Muscle of leg (tissue), 11 donors: ENCODE results near the gene CYSTM1. TPM values are rescaled to one million over a fixed set of nuclear protein-coding genes. Genes with fewer than 3 reads are reported as not detected.
A peak's percentile ranks its signal among the peaks of the same experiment; 100 is the strongest.

Experiments used
- DNase-seq: peaks from one replicate; pipeline ENCODE4 v3.0.0; 2013
- H3K27ac ChIP-seq: one replicate; pipeline ENCODE4 v1.5.1; 2013; ENCODE audit warnings: mild to moderate bottlenecking, low read length, control low read depth
- H3K27me3 ChIP-seq: one replicate; pipeline ENCODE4 v1.6.1; 2013; ENCODE audit warnings: low read length; ENCODE audit not compliant: control insufficient read depth, insufficient read depth
- H3K36me3 ChIP-seq: one replicate; pipeline ENCODE4 v1.6.1; 2013; ENCODE audit warnings: low read length; ENCODE audit not compliant: control insufficient read depth, insufficient read depth
- H3K4me1 ChIP-seq: one replicate; pipeline ENCODE4 v1.6.1; 2013; ENCODE audit warnings: low read length; ENCODE audit not compliant: control insufficient read depth, insufficient read depth
- H3K4me3 ChIP-seq: one replicate; pipeline ENCODE4 v1.5.1; 2013; ENCODE audit warnings: low read length, control low read depth
- H3K9me3 ChIP-seq: replicated peaks from 2 replicates; pipeline ENCODE4 v1.6.1; 2013; ENCODE audit warnings: low read depth, low read length; ENCODE audit not compliant: control insufficient read depth
- WGBS: methylation state at CpG from one replicate; pipeline ENCODE4 v1.1.5; 2013; ENCODE audit warnings: missing lambda C conversion rate; ENCODE audit not compliant: insufficient coverage; 5-methylcytosine and 5-hydroxymethylcytosine counted together
- polyA plus RNA-seq, 8 donors: library from polyadenylated mRNA; unstranded; fragments of 120-200 nt; gene quantifications; one replicate each; pipeline versions ENCODE4 v1.2.1 to v1.2.3, GENCODE V29; 2013; ENCODE audit warnings: inconsistent platforms in 1 of 8, low replicate concordance in 1 of 8; ENCODE audit not compliant: insufficient read length in 8 of 8, insufficient read depth in 1 of 8
- total RNA-seq: library from RNA; stranded (reverse); fragments of 120-200 nt; gene quantifications from one replicate; pipeline ENCODE4 v1.2.4, GENCODE V29; 2013

CYSTM1 gene
- total and polyA plus RNA-seq, 9 donors, result 20.0 to 36.5 (median 27.2) TPM

GRCh38 chr5:140134277-140134935 is 40.6 kb upstream of the CYSTM1 start:
- Histone ChIP-seq H3K27me3 (no peaks in the 10 kb centered on the region), H3K27ac (no peak overlapping the region), H3K4me1 (no peaks in the 10 kb centered on the region), H3K36me3 (no peaks in the 10 kb centered on the region), H3K4me3 (no peak overlapping the region), H3K9me3 (no peaks in the 10 kb centered on the region)
- 89% methylated on average over 2 of the region's 2 CpGs for WGBS
- no peak for DNase-seq

- no peak for DNase-seq
- H3K9me3 ChIP-seq, result no peaks in the 10 kb centered on the region
- H3K4me3 ChIP-seq, result no peak overlapping the region
- no peaks in the 10 kb centered on the region for H3K27me3 ChIP-seq
- H3K27ac ChIP-seq, result no peak overlapping the region
- H3K36me3 ChIP-seq, result no peaks in the 10 kb centered on the region
- no peaks in the 10 kb centered on the region for H3K4me1 ChIP-seq
These were observed 39.9 kb upstream of the CYSTM1 start for GRCh38 chr5:140135127-140135526.

- 78% methylated on average over 1 of the region's 1 CpG for WGBS
- Histone ChIP-seq H3K27ac (no peak overlapping the region), H3K9me3 (no peaks in the 10 kb centered on the region), H3K36me3 (no peaks in the 10 kb centered on the region), H3K27me3 (no peaks in the 10 kb centered on the region), H3K4me1 (no peaks in the 10 kb centered on the region), H3K4me3 (no peak overlapping the region)
- DNase-seq, result no peak
These were observed 38.4 kb upstream of the CYSTM1 start for GRCh38 chr5:140136624-140137023.

- no peak overlapping the region for H3K4me3 ChIP-seq
- H3K36me3 ChIP-seq, result no peaks in the 10 kb centered on the region
- peaks cover under 1% of the 10 kb centered on the region for H3K4me1 ChIP-seq
- no peak for DNase-seq
- no peaks in the 10 kb centered on the region for H3K9me3 ChIP-seq
- H3K27ac ChIP-seq, result no peak overlapping the region
- peaks cover 14% of the 10 kb centered on the region for H3K27me3 ChIP-seq
- WGBS, result 96% methylated on average over 2 of the region's 3 CpGs
These were observed 34.6 kb upstream of the CYSTM1 start for GRCh38 chr5:140140435-140140834.

GRCh38 chr5:140141241-140141640 is 33.7 kb upstream of the CYSTM1 start:
- no peak for DNase-seq
- Histone ChIP-seq H3K36me3 (no peaks in the 10 kb centered on the region), H3K27ac (no peak overlapping the region), H3K4me1 (peaks cover 7% of the 10 kb centered on the region), H3K9me3 (no peaks in the 10 kb centered on the region), H3K4me3 (no peak overlapping the region), H3K27me3 (peaks cover 22% of the 10 kb centered on the region)

GRCh38 chr5:140142246-140142645 is 32.7 kb upstream of the CYSTM1 start:
- WGBS, result 64% methylated on average over 4 of the region's 5 CpGs
- Histone ChIP-seq H3K4me3 (no peak overlapping the region), H3K4me1 (peaks cover 10% of the 10 kb centered on the region), H3K27me3 (peaks cover 30% of the 10 kb centered on the region), H3K27ac (no peak overlapping the region), H3K36me3 (no peaks in the 10 kb centered on the region), H3K9me3 (no peaks in the 10 kb centered on the region)
- no peak for DNase-seq

GRCh38 chr5:140142856-140143255 is 32.1 kb upstream of the CYSTM1 start:
- DNase-seq, result no peak
- 85% methylated on average over 6 of the region's 7 CpGs for WGBS
- no peak overlapping the region for H3K27ac ChIP-seq

GRCh38 chr5:140143521-140144258 is 31.3 kb upstream of the CYSTM1 start:
- no peaks in the 10 kb centered on the region for H3K9me3 ChIP-seq
- no CpG with 5 or more reads among the region's 3 CpGs for WGBS
- no peaks in the 10 kb centered on the region for H3K36me3 ChIP-seq
- DNase-seq, result no peak
- no peak overlapping the region for H3K27ac ChIP-seq
- peaks cover 44% of the 10 kb centered on the region for H3K27me3 ChIP-seq
- no peak overlapping the region for H3K4me3 ChIP-seq
- peaks cover 10% of the 10 kb centered on the region for H3K4me1 ChIP-seq

More at GRCh38 chr5:140142856-140143255, 32.1 kb upstream of the CYSTM1 start:
- H3K4me1 ChIP-seq, result peaks cover 10% of the 10 kb centered on the region
- no peak overlapping the region for H3K4me3 ChIP-seq
- no peaks in the 10 kb centered on the region for H3K36me3 ChIP-seq
- no peaks in the 10 kb centered on the region for H3K9me3 ChIP-seq
- peaks cover 36% of the 10 kb centered on the region for H3K27me3 ChIP-seq

GRCh38 chr5:140145256-140145655 is 29.7 kb upstream of the CYSTM1 start:
- 60% methylated on average over 1 of the region's 3 CpGs for WGBS
- Histone ChIP-seq H3K4me3 (no peak overlapping the region), H3K4me1 (peaks cover 10% of the 10 kb centered on the region), H3K9me3 (no peaks in the 10 kb centered on the region), H3K27me3 (peaks cover 44% of the 10 kb centered on the region), H3K36me3 (no peaks in the 10 kb centered on the region), H3K27ac (no peak overlapping the region)
- no peak for DNase-seq

GRCh38 chr5:140145818-140146522 is 29.0 kb upstream of the CYSTM1 start:
- 3% methylated on average over 50 of the region's 64 CpGs for WGBS
- H3K36me3 ChIP-seq, result no peaks in the 10 kb centered on the region
- peak overlapping the region; percentile 31 for H3K4me3 ChIP-seq
- no peaks in the 10 kb centered on the region for H3K9me3 ChIP-seq
- H3K4me1 ChIP-seq, result peaks cover 10% of the 10 kb centered on the region
- peaks cover 44% of the 10 kb centered on the region for H3K27me3 ChIP-seq
- H3K27ac ChIP-seq, result no peak overlapping the region
- DNase-seq, result peak; percentile 73
